Measurements from ENCODE around the gene F12.
A peak's percentile ranks its signal among the peaks of the same experiment; 100 is the strongest.
"Not testable (repeated sequence)": the region's sequence is repeated elsewhere in the genome, so short reads cannot be mapped to it uniquely, and the experiment has no call there.

The F12 gene

GRCh38 chr5:177385720-177386119 lies 23.6 kb downstream of the F12 start:
- no peak for DNase-seq

GRCh38 chr5:177384134-177384533 lies 25.2 kb downstream of the F12 start, which contains the start of gene SLC34A1:
Gene SLC34A1, plus strand, starts transcription at chr5:177384434. Its CDS starts 1,308 bp downstream, at chr5:177385742.
- no peak for DNase-seq

GRCh38 chr5:177383181-177383580 lies 26.2 kb downstream of the F12 start:
- no peak for DNase-seq

- peak in 1 of 2 donors; percentile 42 for DNase-seq
Observed at GRCh38 chr5:177382423-177383029, 26.8 kb downstream of the F12 start.

- DNase-seq: no peak
Observed at GRCh38 chr5:177380805-177381126, 28.6 kb downstream of the F12 start.

- peak in 1 of 2 donors; percentile 43 for DNase-seq
Observed at GRCh38 chr5:177378884-177379883, 30.2 kb downstream of the F12 start.

GRCh38 chr5:177377851-177378776 lies 31.2 kb downstream of the F12 start:
- DNase-seq: no peak

DNA sequence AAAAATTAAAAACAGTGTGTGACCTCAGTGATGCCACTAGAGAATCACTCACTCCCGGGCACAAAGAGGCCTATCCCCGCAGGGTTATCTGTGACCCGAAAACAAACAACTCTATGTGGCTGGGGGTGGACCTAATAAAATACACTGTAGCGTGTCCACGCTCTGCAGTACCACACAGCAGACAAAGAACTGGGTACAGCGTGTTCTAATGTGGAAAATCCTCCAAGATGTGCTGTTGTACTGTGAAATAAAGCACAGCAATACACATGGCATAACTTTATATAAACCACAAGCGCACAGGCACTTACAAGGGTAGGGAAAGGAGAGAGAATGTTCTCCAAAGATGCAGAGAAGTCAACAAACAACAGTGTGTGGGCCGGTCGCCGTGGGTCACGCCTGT lies 33.3 kb downstream of the F12 start:
- DNase-seq: no peak

- not testable (repeated sequence) for DNase-seq
Observed at GRCh38 chr5:177375516-177375915, 33.8 kb downstream of the F12 start.

DNA sequence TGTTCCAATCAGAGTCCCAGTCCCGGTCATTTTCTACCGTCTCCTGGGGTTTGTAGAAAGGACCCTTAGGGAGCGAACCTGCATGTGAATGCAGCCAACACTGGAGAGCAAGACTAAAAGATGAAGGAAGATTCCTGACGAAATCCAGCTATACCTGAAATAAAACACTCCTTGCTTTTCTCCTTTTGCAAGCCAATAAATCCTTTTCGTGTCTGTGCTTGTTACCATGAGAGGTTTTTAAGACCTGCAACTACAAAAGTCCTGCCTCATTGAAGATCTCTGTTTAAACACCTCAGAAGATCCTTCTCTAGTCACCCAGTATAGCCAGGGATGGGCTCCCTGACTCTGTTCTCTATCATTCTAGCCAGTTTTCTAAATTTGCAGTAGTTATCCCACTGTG lies 35.2 kb downstream of the F12 start:
- no peak for DNase-seq

DNA sequence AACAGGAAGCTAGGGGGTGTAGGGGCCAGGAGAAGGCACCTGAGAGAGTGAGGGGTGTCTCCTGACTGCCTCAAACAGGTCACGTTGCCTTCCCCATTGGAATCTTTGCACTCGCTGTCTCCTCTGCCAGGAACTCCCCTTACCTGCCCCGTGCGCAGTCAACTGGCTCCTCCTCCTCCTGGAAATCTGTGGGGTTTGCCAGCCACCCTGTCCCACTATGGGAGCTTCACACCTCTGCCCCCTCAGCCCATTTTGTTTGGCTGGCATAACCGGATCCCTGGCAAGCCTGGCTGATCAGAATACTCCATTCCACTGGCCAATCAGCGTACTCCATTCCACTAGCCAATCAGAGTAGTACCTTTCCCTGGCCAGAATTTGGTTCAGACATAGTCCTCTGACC lies 35.6 kb downstream of the F12 start:
- no peak for DNase-seq

DNA sequence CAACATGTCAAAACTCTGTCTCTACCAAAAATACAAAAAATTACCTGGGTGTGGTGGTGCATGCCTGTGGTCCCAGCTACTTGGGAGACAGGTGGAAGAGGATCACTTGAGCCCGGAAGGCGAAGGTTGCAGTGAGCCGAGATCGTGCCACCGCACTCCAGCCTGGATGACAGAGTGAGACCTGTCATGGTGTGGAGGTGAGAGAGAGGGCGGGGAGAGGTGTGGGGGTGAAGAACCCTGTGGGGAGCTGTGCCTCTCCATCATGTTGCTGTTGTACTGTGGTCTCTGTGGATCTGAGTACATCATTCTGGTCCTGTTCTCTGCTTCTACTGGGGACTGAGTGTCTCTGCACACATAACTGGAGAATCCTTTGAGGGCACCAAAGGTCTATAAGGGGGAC lies 36.5 kb downstream of the F12 start:
- DNase-seq: no peak

GRCh38 chr5:177372034-177372896 lies 37.1 kb downstream of the F12 start:
- DNase-seq: peak in 1 of 2 donors; percentile 54

GRCh38 chr5:177371120-177372033 lies 38.0 kb downstream of the F12 start:
- no peak for DNase-seq

DNA sequence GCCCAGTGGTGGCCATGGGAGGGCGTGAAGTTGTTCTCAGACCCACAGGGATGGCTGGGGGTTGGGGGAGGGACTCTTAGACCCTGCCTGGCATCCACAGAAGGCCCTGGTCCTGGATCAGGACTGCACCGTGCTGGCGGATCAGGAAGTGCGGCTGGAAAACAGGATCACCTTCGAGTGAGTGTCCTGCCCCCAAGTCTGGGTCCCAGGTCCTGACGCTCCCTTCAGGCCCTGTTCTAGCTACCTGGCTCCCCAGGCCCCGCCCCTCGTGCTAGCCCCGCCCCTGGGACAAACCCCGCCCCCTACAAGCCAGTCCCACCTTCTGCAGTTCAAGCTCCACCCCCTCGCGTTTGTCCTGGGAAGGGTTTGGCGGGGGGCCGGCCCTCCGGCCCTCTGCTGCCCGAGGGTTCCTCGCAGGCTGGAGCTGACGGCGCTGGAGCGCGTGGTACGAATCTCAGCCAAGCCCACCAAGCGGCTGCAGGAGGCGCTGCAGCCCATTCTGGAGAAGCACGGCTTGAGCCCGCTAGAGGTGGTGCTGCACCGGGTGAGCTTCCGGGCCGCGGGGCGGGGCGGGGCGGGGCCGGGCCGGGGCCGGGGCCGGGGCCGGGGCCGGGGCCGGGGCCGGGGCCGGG lies 38.8 kb downstream of the F12 start:
- peak in 1 of 2 donors; percentile 59 for DNase-seq

DNA sequence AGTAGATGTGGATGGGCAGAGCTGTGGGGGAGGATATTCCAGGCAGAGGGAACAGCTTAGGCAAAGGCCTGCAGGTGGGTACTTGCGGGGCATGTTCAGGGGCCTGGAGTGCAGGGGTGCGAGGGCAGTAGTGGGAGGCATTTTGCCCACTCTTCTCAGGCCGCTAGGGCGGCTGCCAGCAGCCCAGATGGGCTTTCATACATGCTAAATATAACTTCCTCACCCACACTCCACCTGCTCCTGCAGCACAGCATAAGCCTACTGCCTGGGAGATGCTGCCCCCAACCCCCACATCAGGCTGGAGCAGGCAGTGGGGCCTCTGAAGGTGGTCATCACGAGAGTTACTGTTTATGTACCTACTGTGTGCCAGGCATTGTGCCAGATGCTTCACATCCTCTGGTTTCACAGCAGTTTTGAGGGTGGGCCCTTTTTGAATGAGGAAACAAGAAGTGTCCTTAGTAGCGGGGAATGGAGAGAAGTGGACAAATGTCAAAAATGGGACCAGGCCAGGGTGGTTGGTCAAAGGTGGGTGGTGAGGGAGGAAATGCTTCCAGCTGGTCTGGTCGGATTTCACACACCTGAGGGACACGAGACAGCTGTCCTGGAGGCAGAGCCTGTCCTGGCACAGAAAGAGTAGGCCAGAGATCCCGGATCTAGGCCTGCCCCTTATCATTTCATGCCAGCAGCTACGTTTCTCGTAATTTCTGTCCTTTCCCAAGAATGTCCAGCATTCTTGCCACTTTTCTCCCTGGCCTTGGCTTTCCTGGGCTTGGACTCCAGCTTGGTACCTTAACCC lies 39.5 kb downstream of the F12 start:
- DNase-seq: no peak

- no peak for DNase-seq
Observed at GRCh38 chr5:177368869-177369644, 40.3 kb downstream of the F12 start.

- DNase-seq: no peak
Observed at GRCh38 chr5:177367981-177368868, 41.1 kb downstream of the F12 start.
